Neural progenitor cell (in vitro differentiated cells): ENCODE measurements around the gene ATP10A. TPM values are rescaled to one million over a fixed set of nuclear protein-coding genes. Genes with fewer than 3 reads are reported as not detected.

Experiments
- DNase-seq: peaks from one replicate; pipeline ENCODE4 v3.0.0-alpha.2; 2016; ENCODE audit warnings: low spot score
- H2AFZ ChIP-seq: fragments of 200-600 bp; sonication (generic); replicated peaks from 2 replicates; pipeline ENCODE4 v1.6.1; 2016; ENCODE audit warnings: antibody characterized with exemption
- H3F3A ChIP-seq: fragments of 200-600 bp; sonication (generic); 2 replicates; pipeline ENCODE4 v1.6.1; 2016; ENCODE audit warnings: antibody characterized with exemption, low read depth
- H3K27ac ChIP-seq: fragments of 200-600 bp; sonication (generic); 2 replicates; pipeline ENCODE4 v1.5.1; 2016; ENCODE audit warnings: mild to moderate bottlenecking
- H3K27me3 ChIP-seq: fragments of 200-600 bp; sonication (generic); 2 replicates; pipeline ENCODE4 v1.6.1; 2016; ENCODE audit warnings: mild to moderate bottlenecking, moderate library complexity
- H3K36me3 ChIP-seq: fragments of 200-600 bp; sonication (generic); 2 replicates; pipeline ENCODE4 v1.5.1; 2016
- H3K4me1 ChIP-seq: fragments of 200-600 bp; sonication (generic); 2 replicates; pipeline ENCODE4 v1.6.1; 2016; ENCODE audit warnings: mixed run types
- H3K4me2 ChIP-seq: fragments of 200-600 bp; sonication (generic); 2 replicates; pipeline ENCODE4 v1.6.1; 2016
- H3K4me3 ChIP-seq: fragments of 200-600 bp; sonication (generic); 2 replicates; pipeline ENCODE4 v1.5.1; 2016
- H3K79me2 ChIP-seq: fragments of 200-600 bp; sonication (generic); 2 replicates; pipeline ENCODE4 v1.6.1; 2016; ENCODE audit warnings: low read depth
- H3K9ac ChIP-seq: fragments of 200-600 bp; sonication (generic); 2 replicates; pipeline ENCODE4 v1.6.1; 2016
- H3K9me3 ChIP-seq: fragments of 200-600 bp; sonication (generic); 2 replicates; pipeline ENCODE4 v1.5.1; 2016; ENCODE audit warnings: low read depth
- H4K20me1 ChIP-seq: fragments of 200-600 bp; sonication (generic); 2 replicates; pipeline ENCODE4 v1.6.1; 2016; ENCODE audit warnings: low read depth
- H3K27ac Mint-ChIP-seq: 3 replicates; pipeline ENCODE4 v1.8.0; 2021; ENCODE audit warnings: mixed read lengths
- H3K27me3 Mint-ChIP-seq: 2 replicates; pipeline ENCODE4 v1.8.0; 2022; ENCODE audit warnings: low read depth, mild to moderate bottlenecking, inconsistent platforms, moderate library complexity, mixed read lengths; ENCODE audit not compliant: insufficient read depth
- H3K36me3 Mint-ChIP-seq: 3 replicates; pipeline ENCODE4 v1.8.0; 2021; ENCODE audit warnings: mixed read lengths
- H3K4me1 Mint-ChIP-seq: 3 replicates; pipeline ENCODE4 v1.8.0; 2021; ENCODE audit warnings: mixed read lengths
- H3K4me3 Mint-ChIP-seq: 3 replicates; pipeline ENCODE4 v1.8.0; 2021; ENCODE audit warnings: mild to moderate bottlenecking, moderate library complexity, mixed read lengths
- H3K9me3 Mint-ChIP-seq: 3 replicates; pipeline ENCODE4 v1.8.0; 2020; ENCODE audit warnings: mixed read lengths
- CTCF ChIP-seq: fragments of 200-600 bp; sonication (generic); IDR thresholded peaks from 2 replicates; pipeline ENCODE4 v1.5.1; 2017; ENCODE audit warnings: antibody characterized with exemption, mild to moderate bottlenecking
- EZH2 ChIP-seq: fragments of 200-600 bp; sonication (generic); IDR thresholded peaks from 2 replicates; pipeline ENCODE4 v1.6.1; 2017; ENCODE audit warnings: antibody characterized with exemption, mild to moderate bottlenecking, moderate library complexity
- EZH2phosphoT487 ChIP-seq: fragments of 200-600 bp; sonication (generic); IDR thresholded peaks from 2 replicates; pipeline ENCODE4 v1.6.1; 2017; ENCODE audit warnings: antibody characterized with exemption
- total RNA-seq: library from RNA; depleted of rRNA; stranded (reverse); fragments of >200 nt; gene quantifications from 2 replicates; pipeline ENCODE4 v1.2.3, GENCODE V29; 2015; ENCODE audit warnings: low replicate concordance

Gene ATP10A
- total RNA-seq, 1 donor from 2014 or later, result 0.32 TPM

GRCh38 chr15:25732191-25732590 lies 130.9 kb downstream of the ATP10A start:
- Histone ChIP-seq H3K9me3 (no peaks in the 10 kb centered on the region), H3K79me2 (no peaks in the 10 kb centered on the region), H3K36me3 (no peaks in the 10 kb centered on the region), H3F3A (no peaks in the 10 kb centered on the region), H3K4me2 (no peak overlapping the region), H3K4me3 (no peak overlapping the region), H2AFZ (no peak overlapping the region), H3K27ac (no peak overlapping the region), H3K9ac (no peak overlapping the region), H4K20me1 (no peaks in the 10 kb centered on the region), H3K4me1 (peaks cover 4% of the 10 kb centered on the region), H3K27me3 (no peaks in the 10 kb centered on the region)
- H3K4me1 Mint-ChIP-seq, result peaks cover 35% of the 10 kb centered on the region
- H3K4me3 Mint-ChIP-seq, result no peak overlapping the region
- peaks cover 9% of the 10 kb centered on the region for H3K27me3 Mint-ChIP-seq
- TF ChIP-seq CTCF (no peak), EZH2 (no peak), EZH2phosphoT487 (no peak)
- H3K9me3 Mint-ChIP-seq, result peaks cover 2% of the 10 kb centered on the region
- no peak for DNase-seq
- H3K27ac Mint-ChIP-seq, result peak overlapping the region; percentile 57
- H3K36me3 Mint-ChIP-seq, result peaks cover 2% of the 10 kb centered on the region

- Histone ChIP-seq H4K20me1 (no peaks in the 10 kb centered on the region), H3K4me3 (no peak overlapping the region), H3K79me2 (no peaks in the 10 kb centered on the region), H3K27ac (no peak overlapping the region), H3K9ac (no peak overlapping the region), H3K4me1 (no peaks in the 10 kb centered on the region), H3F3A (no peaks in the 10 kb centered on the region), H3K27me3 (no peaks in the 10 kb centered on the region), H3K36me3 (no peaks in the 10 kb centered on the region), H2AFZ (no peak overlapping the region), H3K4me2 (no peak overlapping the region), H3K9me3 (no peaks in the 10 kb centered on the region)
- TF ChIP-seq EZH2 (no peak), EZH2phosphoT487 (no peak), CTCF (no peak)
- peaks cover 27% of the 10 kb centered on the region for H3K4me1 Mint-ChIP-seq
- peak overlapping the region; percentile 57 for H3K27ac Mint-ChIP-seq
- peaks cover 9% of the 10 kb centered on the region for H3K27me3 Mint-ChIP-seq
- DNase-seq, result no peak
- H3K36me3 Mint-ChIP-seq, result peaks cover 2% of the 10 kb centered on the region
- H3K4me3 Mint-ChIP-seq, result no peak overlapping the region
- peaks cover 2% of the 10 kb centered on the region for H3K9me3 Mint-ChIP-seq
Observed at GRCh38 chr15:25731411-25731810, 131.7 kb downstream of the ATP10A start.

GRCh38 chr15:25730918-25731317 lies 132.2 kb downstream of the ATP10A start:
- Histone ChIP-seq H3K4me1 (no peaks in the 10 kb centered on the region), H3K27me3 (no peaks in the 10 kb centered on the region), H3K79me2 (no peaks in the 10 kb centered on the region), H3F3A (no peaks in the 10 kb centered on the region), H3K9me3 (no peaks in the 10 kb centered on the region), H4K20me1 (no peaks in the 10 kb centered on the region), H3K36me3 (no peaks in the 10 kb centered on the region), H2AFZ (no peak overlapping the region), H3K27ac (no peak overlapping the region), H3K4me3 (no peak overlapping the region), H3K9ac (no peak overlapping the region), H3K4me2 (no peak overlapping the region)
- Mint-ChIP-seq H3K36me3 (peaks cover 2% of the 10 kb centered on the region), H3K4me1 (peaks cover 24% of the 10 kb centered on the region), H3K4me3 (no peak overlapping the region), H3K27me3 (peaks cover 9% of the 10 kb centered on the region), H3K27ac (no peak overlapping the region), H3K9me3 (peaks cover 2% of the 10 kb centered on the region)
- TF ChIP-seq CTCF (no peak), EZH2 (no peak), EZH2phosphoT487 (no peak)
- DNase-seq, result no peak
